HG02884 (cell line): ENCODE measurements around the gene OPN1MW2.
"Not testable (repeated sequence)": the region's sequence is repeated elsewhere in the genome, so short reads cannot be mapped to it uniquely, and the experiment has no call there.

Experiments
- ATAC-seq: cut with Tn5 transposase; IDR thresholded peaks from one replicate; pipeline ENCODE4 v1.9.1; 2021; ENCODE audit warnings: mild to moderate bottlenecking, moderate library complexity; ENCODE audit not compliant: unreplicated experiment

The OPN1MW2 gene

DNA sequence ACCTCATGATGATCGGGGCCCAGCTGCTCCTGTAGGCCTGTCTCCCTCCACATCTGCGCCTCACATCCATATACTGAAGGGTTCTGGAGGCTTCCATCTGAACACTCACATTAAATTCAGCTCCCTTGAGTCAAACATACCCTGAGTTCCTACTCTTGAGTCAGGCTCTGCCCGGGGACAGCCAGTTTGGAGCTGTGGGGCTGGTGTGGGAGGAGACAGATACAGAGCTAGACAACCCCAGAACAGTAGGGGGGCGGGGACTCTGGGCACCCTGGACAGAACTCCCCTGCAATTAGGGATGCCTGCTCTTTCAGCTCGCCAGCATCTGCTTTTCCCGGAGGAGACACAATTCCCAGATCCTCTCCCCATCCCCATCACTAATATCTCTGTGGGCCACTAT, 43.5 kb downstream of the OPN1MW2 start:
- not testable (repeated sequence) for ATAC-seq

DNA sequence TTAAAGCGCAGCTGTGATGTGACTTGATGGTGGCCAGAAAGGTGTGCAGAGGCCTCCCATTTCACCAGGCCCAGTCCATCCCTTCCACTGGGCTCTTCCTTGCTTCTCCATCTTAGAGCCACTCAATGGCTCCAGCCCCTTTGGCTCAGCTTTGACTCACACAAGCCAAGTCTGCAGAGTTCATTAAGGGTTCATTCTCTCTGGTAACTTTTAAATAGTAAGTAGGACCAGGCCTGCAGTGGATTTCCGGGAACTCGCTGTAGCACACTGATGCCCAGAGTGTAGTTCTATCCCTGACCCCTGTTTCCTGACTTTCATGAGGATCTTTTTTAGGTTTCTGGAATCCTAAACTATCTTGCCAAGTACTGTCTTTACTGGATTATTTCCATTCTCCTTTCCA, 49.7 kb downstream of the OPN1MW2 start:
- not testable (repeated sequence) for ATAC-seq
